A673 (cell line): ENCODE data around the gene ATXN2. TPM values are rescaled to one million over a fixed set of nuclear protein-coding genes. Genes with fewer than 3 reads are reported as not detected.

Experiments used
- BruUV-seq: library from RNA; stranded (reverse); fragments of 400-500 nt; replicated peaks from 2 replicates; lab custom pipeline; 2021; lab: Mats Ljungman, UMichigan
- CTCF ChIA-PET: fragments of 300-600 bp; sonication (Branson Sonifier 250); formaldehyde crosslinking; loops from one replicate; lab custom pipeline; 2022; ENCODE audit warnings: antibody characterized with exemption; lab: Charles Lee
- POLR2A ChIA-PET: fragments of 300-600 bp; sonication (Branson Sonifier 250); formaldehyde crosslinking; loops from one replicate; lab custom pipeline; 2022; ENCODE audit warnings: antibody characterized with exemption; ENCODE audit not compliant: low non-redundant PET; lab: Charles Lee
- DNase-seq: peaks from one replicate; pipeline ENCODE4 v3.0.0-alpha.2; 2015; ENCODE audit warnings: low spot score
- H3K27ac ChIP-seq: fragments of 200-600 bp; sonication (generic); 2 replicates; pipeline ENCODE4 v1.5.1; 2016; ENCODE audit warnings: mixed run types, low read depth, mild to moderate bottlenecking, mixed read lengths, antibody characterized with exemption, low read length; ENCODE audit not compliant: poor library complexity, severe bottlenecking
- H3K27me3 ChIP-seq: fragments of 200-600 bp; sonication (generic); replicated peaks from 2 replicates; pipeline ENCODE4 v1.6.1; 2017; ENCODE audit warnings: mixed run types, low read depth, mild to moderate bottlenecking, mixed read lengths, antibody characterized with exemption, low read length; ENCODE audit not compliant: insufficient read depth, poor library complexity
- H3K36me3 ChIP-seq: fragments of 200-600 bp; sonication (generic); 2 replicates; pipeline ENCODE4 v1.6.1; 2016; ENCODE audit warnings: mixed run types, mild to moderate bottlenecking, mixed read lengths, antibody characterized with exemption, low read length; ENCODE audit not compliant: insufficient read depth, poor library complexity, severe bottlenecking
- H3K4me1 ChIP-seq: fragments of 200-600 bp; sonication (generic); 2 replicates; pipeline ENCODE4 v1.6.1; 2017; ENCODE audit warnings: mixed run types, mild to moderate bottlenecking, mixed read lengths, antibody characterized with exemption, low read length; ENCODE audit not compliant: insufficient read depth, poor library complexity, severe bottlenecking
- H3K4me3 ChIP-seq: fragments of 200-600 bp; sonication (generic); 2 replicates; pipeline ENCODE4 v1.5.1; 2016; ENCODE audit warnings: low read depth, mixed run types, mild to moderate bottlenecking, mixed read lengths, low read length; ENCODE audit not compliant: poor library complexity, severe bottlenecking
- H3K9me3 ChIP-seq: fragments of 200-600 bp; sonication (generic); 2 replicates; pipeline ENCODE4 v1.6.1; 2016; ENCODE audit warnings: mixed run types, low read depth, mild to moderate bottlenecking, mixed read lengths, antibody characterized with exemption, low read length; ENCODE audit not compliant: poor library complexity, severe bottlenecking
- CTCF ChIP-seq: fragments of 300-800, 200-600 bp; sonication (generic); conservative IDR thresholded peaks from 2 replicates; pipeline ENCODE4 v1.5.1; 2017; ENCODE audit warnings: low read depth, mild to moderate bottlenecking, antibody characterized with exemption, low read length, moderate library complexity, mixed read lengths
- EZH2 ChIP-seq: fragments of 200-600 bp; sonication (generic); IDR thresholded peaks from 2 replicates; pipeline ENCODE4 v1.6.1; 2017; ENCODE audit warnings: borderline replicate concordance, low read depth, mild to moderate bottlenecking, mixed read lengths, antibody characterized with exemption, low read length; ENCODE audit not compliant: poor library complexity, severe bottlenecking
- intact Hi-C: fragments of 100-400 bp; cut with micrococcal nuclease; formaldehyde crosslinking; loops from one replicate; pipeline ENCODE4 v1.10.0; 2022; ENCODE audit not compliant: unreplicated experiment
- total RNA-seq: library from RNA; stranded (reverse); gene quantifications from 2 replicates; pipeline ENCODE4 v1.2.3, GENCODE V29; 2021

Gene ATXN2
- total RNA-seq, 1 experiment from 2014 or later = 94.4 TPM

DNA sequence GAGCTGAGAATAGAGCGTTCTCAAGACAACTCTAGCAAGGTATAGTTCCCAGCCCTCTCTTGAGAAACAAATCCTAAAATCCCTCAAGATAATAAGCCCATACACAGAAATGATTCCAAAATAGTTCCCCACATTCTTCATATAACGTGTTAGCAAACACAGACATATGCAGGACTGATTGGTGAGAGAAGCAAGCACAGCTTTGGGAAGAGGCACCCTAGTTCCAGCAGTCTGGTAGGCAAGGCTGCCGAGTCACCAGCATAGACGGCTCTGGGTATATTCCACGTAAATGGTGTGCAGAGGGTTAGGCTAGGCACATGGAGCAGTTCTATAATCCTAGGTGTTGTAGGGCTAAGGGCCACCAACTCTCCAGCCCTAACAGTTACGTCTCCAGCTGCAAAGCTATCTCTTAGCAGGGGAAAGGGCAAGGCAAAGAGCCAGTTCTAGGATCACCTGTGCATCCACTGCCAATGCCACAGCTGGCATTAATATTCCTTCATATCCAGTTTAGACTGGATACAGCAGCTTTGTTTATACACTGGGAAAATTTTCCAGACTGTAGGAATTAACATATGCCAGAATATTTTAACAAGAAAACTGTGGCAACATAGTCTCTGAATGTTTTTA, 140.5 kb downstream of the ATXN2 start:
- no peak overlapping the region for H3K4me3 ChIP-seq
- peaks cover 30% of the 10 kb centered on the region for H3K36me3 ChIP-seq
- no TSS peak for BruUV-seq
- peaks cover 24% of the 10 kb centered on the region for H3K4me1 ChIP-seq
- CTCF ChIA-PET = no interaction called here
- no peak overlapping the region for H3K27ac ChIP-seq
- POLR2A ChIA-PET = interaction anchor here (0.6 kb wide), 1 partner anchor 124 kb away, joined by 3 read pairs; no protein-coding TSS in a partner anchor
- intact Hi-C loops = no loop called here
- TF ChIP-seq CTCF (no peak), EZH2 (no peak)
- H3K9me3 ChIP-seq = no peaks in the 10 kb centered on the region
- DNase-seq = no peak
- H3K27me3 ChIP-seq = no peaks in the 10 kb centered on the region

DNA sequence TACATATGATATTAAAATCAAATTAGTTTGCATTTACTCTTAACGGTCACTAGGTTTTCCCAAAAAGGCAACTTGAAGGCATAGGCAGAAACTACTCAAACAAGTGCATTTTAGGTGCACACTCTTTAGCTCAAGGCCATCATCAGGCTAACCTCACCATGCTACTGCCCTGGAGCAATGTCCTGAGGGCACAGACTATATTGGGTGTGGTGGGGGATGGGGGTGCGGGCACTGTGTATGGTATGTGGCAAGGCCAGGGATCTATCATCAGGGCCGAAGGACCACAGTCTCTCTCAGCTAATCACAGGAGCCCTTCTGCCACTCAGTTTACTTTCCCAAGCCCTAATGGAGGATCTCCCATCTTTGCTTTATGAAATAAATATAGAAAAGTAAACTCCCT, 141.5 kb downstream of the ATXN2 start:
- POLR2A ChIA-PET = no interaction called here

DNA sequence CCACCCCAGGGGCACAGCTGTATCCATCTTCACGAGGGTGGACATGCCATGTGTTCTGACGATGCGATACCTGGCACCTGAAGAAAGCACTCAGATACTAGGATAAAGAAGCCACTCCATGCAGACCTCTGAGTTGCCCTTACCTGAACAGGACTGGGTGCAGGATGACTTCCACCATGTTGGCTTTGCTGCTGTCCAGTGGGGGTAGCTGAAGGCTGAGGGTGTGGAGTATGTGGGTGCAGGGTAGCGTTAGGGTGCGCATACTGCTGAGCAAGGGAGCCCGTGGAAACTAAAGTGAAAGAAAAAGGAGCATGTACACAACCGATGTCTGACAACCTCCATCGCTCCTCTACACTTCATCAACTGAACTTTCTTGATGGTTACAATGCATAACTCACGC, 142.0 kb downstream of the ATXN2 start:
- Histone ChIP-seq H3K4me3 (no peak overlapping the region), H3K27ac (no peak overlapping the region), H3K4me1 (peaks cover 17% of the 10 kb centered on the region), H3K9me3 (no peaks in the 10 kb centered on the region), H3K36me3 (peaks cover 42% of the 10 kb centered on the region), H3K27me3 (no peaks in the 10 kb centered on the region)
- CTCF ChIA-PET = no interaction called here
- intact Hi-C loops = no loop called here
- no peak for DNase-seq
- TF ChIP-seq EZH2 = no peak
- POLR2A ChIA-PET = no interaction called here
- BruUV-seq = no TSS peak

More for the DNA sequence above, 141.5 kb downstream of the ATXN2 start:
- H3K9me3 ChIP-seq = no peaks in the 10 kb centered on the region
- intact Hi-C loops = no loop called here
- no TSS peak for BruUV-seq
- peaks cover 37% of the 10 kb centered on the region for H3K36me3 ChIP-seq
- DNase-seq = no peak
- H3K27me3 ChIP-seq = no peaks in the 10 kb centered on the region
- no peak overlapping the region for H3K27ac ChIP-seq
- TF ChIP-seq CTCF = no peak
- TF ChIP-seq EZH2 = no peak
- H3K4me1 ChIP-seq = peaks cover 22% of the 10 kb centered on the region
- CTCF ChIA-PET = no interaction called here
- no peak overlapping the region for H3K4me3 ChIP-seq
